Effector CD4-positive, alpha-beta T cell (primary cell): ENCODE results near the gene SPATA31C2.
"Not testable (repeated sequence)": the region's sequence is repeated elsewhere in the genome, so short reads cannot be mapped to it uniquely, and the experiment has no call there.

Source experiments
- DNase-seq: peaks from one replicate; pipeline ENCODE4 v3.0.0-alpha.2; 2020

SPATA31C2 gene

DNA sequence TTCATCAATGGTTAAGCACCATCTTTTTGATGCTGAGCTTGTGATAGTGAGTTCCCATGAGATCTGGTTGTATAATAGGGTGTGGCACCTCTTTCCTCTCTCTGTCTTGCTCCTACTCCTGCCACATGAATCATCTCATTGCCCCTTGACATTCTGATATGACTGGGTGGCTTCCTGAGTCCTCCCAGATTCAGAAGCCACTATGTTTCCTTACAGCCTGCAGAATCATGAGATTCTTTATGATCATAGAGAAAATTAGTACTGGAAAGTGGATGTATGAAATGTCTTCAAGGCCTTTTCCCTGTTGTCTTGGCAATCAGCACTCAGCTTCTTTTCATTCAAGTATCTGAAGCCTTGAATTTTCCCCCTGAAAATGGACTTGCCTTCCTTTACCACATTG is 14.9 kb downstream of the SPATA31C2 start:
- DNase-seq, result not testable (repeated sequence)

DNA sequence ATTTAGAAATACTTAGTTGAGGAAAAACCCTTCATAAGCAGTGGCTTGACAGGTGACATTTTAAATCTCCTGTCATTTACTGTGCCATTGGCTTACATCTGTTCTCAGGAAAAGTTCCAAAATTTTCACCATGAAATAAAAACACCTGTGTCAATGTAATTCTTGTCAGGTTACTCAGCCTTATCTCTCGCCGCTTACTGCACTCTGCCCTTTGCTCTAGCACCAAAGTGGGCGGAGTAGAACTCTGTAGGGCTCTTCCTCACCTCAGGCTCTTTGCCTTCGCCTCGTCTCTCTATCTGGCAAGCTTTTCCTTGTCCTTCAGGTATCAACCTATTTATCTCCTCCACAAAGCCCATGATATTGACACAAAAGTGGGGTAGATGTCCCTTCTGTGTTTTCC is 20.2 kb downstream of the SPATA31C2 start:
- not testable (repeated sequence) for DNase-seq

GRCh38 chr9:88114968-88115612 is 23.2 kb downstream of the SPATA31C2 start:
- DNase-seq, result not testable (repeated sequence)

DNA sequence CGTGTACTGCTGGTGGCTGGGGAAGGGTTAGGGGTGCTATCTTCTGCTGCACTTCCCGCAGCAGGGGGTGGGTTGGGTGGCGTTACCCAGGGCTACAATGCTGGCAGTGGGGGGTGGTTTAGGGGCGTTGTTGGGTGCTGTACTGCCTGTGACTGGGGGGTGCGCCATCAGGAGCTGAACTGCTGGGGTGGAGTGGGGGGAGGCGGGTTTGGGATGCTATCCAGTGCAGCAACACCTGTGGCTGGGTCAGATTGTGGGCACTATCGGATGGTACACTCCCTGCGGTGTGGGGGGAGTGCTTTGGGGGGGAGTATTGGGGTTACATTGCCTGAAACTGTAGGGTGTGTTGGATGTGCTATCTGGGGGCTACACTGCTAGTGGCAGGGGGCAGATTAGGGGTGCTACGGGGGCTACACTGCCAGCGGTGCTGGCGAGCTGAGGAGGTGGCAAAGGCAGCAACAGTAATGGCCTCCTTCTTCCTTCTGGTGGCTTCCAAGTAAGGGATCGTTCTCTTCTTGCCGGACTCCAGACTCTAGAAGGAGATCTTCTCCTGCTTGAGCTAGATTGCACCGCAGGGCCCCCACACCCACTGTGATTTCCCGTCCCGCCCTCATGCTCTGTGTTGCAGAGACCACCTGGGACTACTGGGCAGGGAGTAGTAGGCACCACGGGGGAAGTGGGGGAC is 23.9 kb downstream of the SPATA31C2 start:
- DNase-seq, result not testable (repeated sequence)

- not testable (repeated sequence) for DNase-seq
Observed at GRCh38 chr9:88113156-88114130, 24.8 kb downstream of the SPATA31C2 start.

DNA sequence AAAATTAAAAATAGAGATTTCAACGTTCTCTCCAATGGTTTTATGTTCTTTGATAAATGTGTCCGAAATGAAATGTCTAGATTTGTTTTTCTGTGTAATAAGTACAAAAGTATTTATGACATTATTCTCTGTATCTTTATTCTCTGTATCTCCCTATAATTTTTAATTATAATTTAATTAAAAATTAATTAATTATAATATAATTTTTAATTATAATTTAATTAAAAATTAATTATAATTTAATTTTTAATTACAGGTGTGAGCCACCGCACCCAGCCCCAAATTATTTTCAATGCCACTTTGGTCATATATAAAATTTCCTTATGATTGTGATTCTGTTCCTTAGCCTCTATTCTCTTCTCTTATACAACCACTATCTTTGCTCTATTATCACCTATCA is 28.2 kb downstream of the SPATA31C2 start:
- no peak for DNase-seq

DNA sequence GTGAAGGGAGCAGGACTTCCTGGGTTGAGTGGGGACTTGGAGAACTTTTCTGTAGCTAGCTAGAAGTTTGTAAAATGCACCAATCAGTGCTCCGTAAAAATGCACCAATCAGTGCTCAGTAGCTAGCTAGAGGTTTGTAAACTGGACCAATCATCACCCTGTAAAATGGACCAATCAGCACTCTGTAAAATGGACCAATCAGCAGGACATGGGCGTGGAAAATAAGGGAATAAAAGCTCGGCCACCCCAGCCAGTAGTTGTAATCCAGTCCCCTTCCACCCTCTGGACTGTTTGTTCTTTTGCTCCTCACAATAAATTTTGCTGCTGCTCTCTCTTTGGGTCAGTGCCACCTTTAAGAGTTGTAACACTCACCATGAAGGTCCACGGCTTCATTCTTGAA is 29.5 kb downstream of the SPATA31C2 start:
- DNase-seq, result no peak

DNA sequence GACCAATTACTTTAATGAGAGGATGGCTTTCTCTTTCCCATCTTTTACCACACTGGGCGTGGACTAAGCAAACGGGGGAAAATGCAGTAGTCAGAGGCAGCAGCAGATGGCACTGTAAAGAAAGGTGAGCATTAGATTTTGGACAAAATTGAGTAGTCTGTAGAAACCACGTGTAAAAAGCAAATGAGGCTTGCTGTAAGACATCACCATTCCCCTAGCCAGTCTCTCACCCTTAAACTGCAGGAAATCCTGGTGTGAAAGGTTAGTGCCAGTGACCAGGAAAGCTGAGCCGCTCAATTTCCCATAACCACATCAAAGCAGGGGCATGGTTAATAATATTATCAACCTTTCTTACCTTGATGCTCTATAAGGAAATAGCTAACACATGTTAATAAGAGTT is 31.8 kb downstream of the SPATA31C2 start:
- DNase-seq, result no peak

GRCh38 chr9:88092797-88093331 is 45.4 kb downstream of the SPATA31C2 start:
- DNase-seq, result no peak

- no peak for DNase-seq
Observed at GRCh38 chr9:88090151-88090581, 48.1 kb downstream of the SPATA31C2 start.

DNA sequence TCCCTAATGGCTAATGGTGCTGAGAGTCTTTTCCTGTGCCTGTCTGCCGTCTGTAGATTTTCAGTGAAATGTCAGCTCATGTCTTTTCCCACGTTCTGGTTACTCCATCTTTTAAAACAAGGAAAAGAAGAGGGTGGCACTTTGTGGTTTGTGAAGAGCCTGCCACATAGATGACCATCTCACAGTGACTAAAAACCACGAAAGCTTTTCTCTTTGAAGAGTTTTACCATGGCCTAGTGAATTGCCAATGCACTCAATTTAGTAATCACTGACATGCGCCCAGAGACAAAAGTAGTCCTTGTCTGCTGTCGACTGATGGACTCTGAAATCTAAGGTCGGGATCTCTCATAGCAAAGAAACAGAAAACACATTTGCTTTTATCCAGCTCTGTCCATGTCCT is 50.4 kb downstream of the SPATA31C2 start:
- no peak for DNase-seq

GRCh38 chr9:88085476-88085875 is 52.8 kb downstream of the SPATA31C2 start:
- no peak for DNase-seq

DNA sequence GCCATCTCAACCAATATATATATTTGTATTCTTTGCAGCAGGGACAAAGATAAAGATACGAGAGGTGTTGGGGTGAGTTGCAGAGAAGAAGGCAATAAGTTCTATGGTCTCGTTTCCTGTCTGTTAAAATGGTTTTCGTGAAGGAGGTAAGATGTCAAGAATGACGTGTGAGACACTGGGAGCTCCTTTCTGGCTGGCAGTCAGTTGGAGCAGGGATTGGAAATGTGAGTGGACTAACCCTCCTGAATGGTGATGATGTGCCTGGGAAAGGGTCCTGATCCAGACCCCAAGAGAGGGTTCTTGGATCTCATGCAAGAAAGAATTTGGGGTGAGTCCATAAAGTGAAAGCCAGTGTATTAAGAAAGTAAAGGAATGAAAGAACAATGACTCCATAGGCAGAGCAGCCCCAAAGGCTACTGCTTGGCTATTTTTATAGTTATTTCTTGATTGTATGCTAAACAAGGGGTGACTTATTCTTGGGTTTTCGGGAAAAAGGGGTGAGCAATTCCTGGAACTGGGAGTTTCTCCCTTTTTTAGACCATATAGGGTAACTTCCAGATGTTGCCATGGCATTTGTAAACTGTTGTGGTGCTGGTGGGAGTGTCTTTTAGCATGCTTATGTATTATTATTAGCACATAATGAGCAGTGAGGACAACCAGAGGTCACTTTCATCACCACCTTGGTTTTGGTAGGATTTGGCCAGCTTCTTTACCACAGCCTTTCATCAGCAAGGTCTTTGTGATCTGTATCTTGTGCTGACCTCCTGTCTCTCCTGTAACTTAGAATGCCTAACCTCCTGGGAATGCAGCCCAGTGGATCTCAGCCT is 53.7 kb downstream of the SPATA31C2 start:
- DNase-seq, result no peak
